Liver (tissue), 3 donors: ENCODE measurements around the gene IRF8.

ENCODE experiments used
- JUND ChIP-seq, 2 donors: IDR thresholded peaks; 2 replicates each; pipeline ENCODE4 v1.6.1; 2016; ENCODE audit warnings: antibody characterized with exemption in 2 of 2
- NR2F2 ChIP-seq: IDR thresholded peaks from 2 replicates; pipeline ENCODE4 v1.6.1; 2016; ENCODE audit warnings: antibody characterized with exemption
- RAD21 ChIP-seq, 2 donors: IDR thresholded peaks; 2 replicates each; pipeline ENCODE4 v1.6.1; 2016; ENCODE audit warnings: antibody characterized with exemption in 2 of 2, mild to moderate bottlenecking in 2 of 2
- YY1 ChIP-seq: IDR thresholded peaks from 2 replicates; pipeline ENCODE4 v1.6.1; 2016; ENCODE audit warnings: antibody characterized with exemption, mild to moderate bottlenecking
- TF ChIP-seq, protein P1 (sequence below): IDR thresholded peaks from 2 replicates; pipeline ENCODE4 v1.6.1; 2016; ENCODE audit warnings: antibody characterized with exemption, mild to moderate bottlenecking
- TF ChIP-seq, protein P2 (sequence below): fragments of 150-350 bp; IDR thresholded peaks from 2 replicates; pipeline ENCODE4 v1.5.1; 2017; ENCODE audit warnings: improper control_type of control experiment, low read depth, low read length; ENCODE audit not compliant: missing input control
- TF ChIP-seq, protein P3 (sequence below): IDR thresholded peaks from 2 replicates; pipeline ENCODE4 v1.6.1; 2016; ENCODE audit warnings: antibody characterized with exemption
- donor health status: healthy.
- donor health status: healthy.

DNA sequence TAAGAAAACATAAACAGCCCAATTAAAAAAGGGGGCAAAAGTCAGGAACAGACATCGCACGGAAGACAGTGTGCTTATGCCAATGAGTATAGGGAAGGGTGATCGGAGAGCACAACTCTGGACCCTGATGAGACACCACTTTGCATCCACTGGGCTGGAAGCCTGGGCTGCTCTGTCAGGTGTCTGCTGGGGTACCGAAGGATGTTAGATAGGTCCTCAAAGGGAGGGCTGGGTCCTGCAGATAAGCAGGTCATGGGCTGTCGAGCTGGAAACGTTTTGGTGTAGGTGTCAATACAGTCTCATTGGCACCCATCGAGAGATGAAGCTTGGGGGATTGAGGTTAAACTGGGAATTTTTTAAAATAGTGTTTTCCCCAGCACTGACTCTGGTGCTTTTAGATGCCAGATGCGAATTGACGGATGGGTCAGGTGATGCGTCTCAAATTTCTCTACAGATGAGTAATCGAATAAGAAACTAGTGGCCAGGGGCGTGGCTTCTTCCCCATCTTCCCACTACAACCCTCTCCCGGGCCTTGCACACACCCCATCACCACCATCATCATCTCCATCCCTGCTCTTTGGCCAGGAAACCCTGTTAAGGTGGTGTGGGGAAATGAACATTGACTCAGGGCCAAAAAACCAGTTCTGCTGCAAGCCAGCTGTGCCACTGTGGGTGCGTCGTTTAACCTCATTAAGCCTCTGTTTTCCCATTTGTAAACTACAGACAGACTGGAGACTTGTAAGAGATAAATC is 47.8 kb upstream of the IRF8 start:
- TF ChIP-seq, protein P1, sequence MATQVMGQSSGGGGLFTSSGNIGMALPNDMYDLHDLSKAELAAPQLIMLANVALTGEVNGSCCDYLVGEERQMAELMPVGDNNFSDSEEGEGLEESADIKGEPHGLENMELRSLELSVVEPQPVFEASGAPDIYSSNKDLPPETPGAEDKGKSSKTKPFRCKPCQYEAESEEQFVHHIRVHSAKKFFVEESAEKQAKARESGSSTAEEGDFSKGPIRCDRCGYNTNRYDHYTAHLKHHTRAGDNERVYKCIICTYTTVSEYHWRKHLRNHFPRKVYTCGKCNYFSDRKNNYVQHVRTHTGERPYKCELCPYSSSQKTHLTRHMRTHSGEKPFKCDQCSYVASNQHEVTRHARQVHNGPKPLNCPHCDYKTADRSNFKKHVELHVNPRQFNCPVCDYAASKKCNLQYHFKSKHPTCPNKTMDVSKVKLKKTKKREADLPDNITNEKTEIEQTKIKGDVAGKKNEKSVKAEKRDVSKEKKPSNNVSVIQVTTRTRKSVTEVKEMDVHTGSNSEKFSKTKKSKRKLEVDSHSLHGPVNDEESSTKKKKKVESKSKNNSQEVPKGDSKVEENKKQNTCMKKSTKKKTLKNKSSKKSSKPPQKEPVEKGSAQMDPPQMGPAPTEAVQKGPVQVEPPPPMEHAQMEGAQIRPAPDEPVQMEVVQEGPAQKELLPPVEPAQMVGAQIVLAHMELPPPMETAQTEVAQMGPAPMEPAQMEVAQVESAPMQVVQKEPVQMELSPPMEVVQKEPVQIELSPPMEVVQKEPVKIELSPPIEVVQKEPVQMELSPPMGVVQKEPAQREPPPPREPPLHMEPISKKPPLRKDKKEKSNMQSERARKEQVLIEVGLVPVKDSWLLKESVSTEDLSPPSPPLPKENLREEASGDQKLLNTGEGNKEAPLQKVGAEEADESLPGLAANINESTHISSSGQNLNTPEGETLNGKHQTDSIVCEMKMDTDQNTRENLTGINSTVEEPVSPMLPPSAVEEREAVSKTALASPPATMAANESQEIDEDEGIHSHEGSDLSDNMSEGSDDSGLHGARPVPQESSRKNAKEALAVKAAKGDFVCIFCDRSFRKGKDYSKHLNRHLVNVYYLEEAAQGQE, result no peak
- TF ChIP-seq, protein P2, sequence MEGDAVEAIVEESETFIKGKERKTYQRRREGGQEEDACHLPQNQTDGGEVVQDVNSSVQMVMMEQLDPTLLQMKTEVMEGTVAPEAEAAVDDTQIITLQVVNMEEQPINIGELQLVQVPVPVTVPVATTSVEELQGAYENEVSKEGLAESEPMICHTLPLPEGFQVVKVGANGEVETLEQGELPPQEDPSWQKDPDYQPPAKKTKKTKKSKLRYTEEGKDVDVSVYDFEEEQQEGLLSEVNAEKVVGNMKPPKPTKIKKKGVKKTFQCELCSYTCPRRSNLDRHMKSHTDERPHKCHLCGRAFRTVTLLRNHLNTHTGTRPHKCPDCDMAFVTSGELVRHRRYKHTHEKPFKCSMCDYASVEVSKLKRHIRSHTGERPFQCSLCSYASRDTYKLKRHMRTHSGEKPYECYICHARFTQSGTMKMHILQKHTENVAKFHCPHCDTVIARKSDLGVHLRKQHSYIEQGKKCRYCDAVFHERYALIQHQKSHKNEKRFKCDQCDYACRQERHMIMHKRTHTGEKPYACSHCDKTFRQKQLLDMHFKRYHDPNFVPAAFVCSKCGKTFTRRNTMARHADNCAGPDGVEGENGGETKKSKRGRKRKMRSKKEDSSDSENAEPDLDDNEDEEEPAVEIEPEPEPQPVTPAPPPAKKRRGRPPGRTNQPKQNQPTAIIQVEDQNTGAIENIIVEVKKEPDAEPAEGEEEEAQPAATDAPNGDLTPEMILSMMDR, result no peak
- TF ChIP-seq RAD21 (IDR thresholded peaks at IDR 0.05), result no peak
- TF ChIP-seq JUND (IDR thresholded peaks at IDR 0.05), result no peak
- TF ChIP-seq, protein P3, sequence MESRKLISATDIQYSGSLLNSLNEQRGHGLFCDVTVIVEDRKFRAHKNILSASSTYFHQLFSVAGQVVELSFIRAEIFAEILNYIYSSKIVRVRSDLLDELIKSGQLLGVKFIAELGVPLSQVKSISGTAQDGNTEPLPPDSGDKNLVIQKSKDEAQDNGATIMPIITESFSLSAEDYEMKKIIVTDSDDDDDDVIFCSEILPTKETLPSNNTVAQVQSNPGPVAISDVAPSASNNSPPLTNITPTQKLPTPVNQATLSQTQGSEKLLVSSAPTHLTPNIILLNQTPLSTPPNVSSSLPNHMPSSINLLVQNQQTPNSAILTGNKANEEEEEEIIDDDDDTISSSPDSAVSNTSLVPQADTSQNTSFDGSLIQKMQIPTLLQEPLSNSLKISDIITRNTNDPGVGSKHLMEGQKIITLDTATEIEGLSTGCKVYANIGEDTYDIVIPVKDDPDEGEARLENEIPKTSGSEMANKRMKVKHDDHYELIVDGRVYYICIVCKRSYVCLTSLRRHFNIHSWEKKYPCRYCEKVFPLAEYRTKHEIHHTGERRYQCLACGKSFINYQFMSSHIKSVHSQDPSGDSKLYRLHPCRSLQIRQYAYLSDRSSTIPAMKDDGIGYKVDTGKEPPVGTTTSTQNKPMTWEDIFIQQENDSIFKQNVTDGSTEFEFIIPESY, result no peak
- no peak for TF ChIP-seq YY1
- no peak for TF ChIP-seq NR2F2
